Loucy (cell line): ENCODE measurements around the gene TET1.
"Not testable (repeated sequence)": the region's sequence is repeated elsewhere in the genome, so short reads cannot be mapped to it uniquely, and the experiment has no call there.

Experiments used
- H2AFZ ChIP-seq: fragments of 200-600 bp; sonication (generic); 2 replicates; pipeline ENCODE4 v1.6.0; 2016; ENCODE audit warnings: antibody characterized with exemption, mild to moderate bottlenecking, low read length, moderate library complexity
- H3F3A ChIP-seq: fragments of 200-600 bp; 2 replicates; pipeline ENCODE4 v1.6.0; 2016; ENCODE audit warnings: antibody characterized with exemption, low read depth, mild to moderate bottlenecking
- H3K27me3 ChIP-seq: fragments of 200-600 bp; sonication (generic); 2 replicates; pipeline ENCODE4 v1.6.1; 2014; ENCODE audit warnings: low read length, mild to moderate bottlenecking; ENCODE audit not compliant: insufficient read depth, poor library complexity, severe bottlenecking
- H3K36me3 ChIP-seq: fragments of 200-600 bp; sonication (generic); 2 replicates; pipeline ENCODE4 v1.6.1; 2016; ENCODE audit warnings: low read length; ENCODE audit not compliant: insufficient read depth
- H3K4me1 ChIP-seq: fragments of 200-600 bp; sonication (generic); 2 replicates; pipeline ENCODE4 v1.5.1; 2014; ENCODE audit warnings: low read length, mild to moderate bottlenecking; ENCODE audit not compliant: insufficient read depth, poor library complexity, severe bottlenecking
- H3K4me2 ChIP-seq: fragments of 200-600 bp; sonication (generic); 2 replicates; pipeline ENCODE4 v1.6.0; 2014; ENCODE audit warnings: antibody characterized with exemption, low read length, low read depth, mild to moderate bottlenecking; ENCODE audit not compliant: poor library complexity, severe bottlenecking
- H3K4me3 ChIP-seq: fragments of 200-600 bp; sonication (generic); 2 replicates; pipeline ENCODE4 v1.5.1; 2014; ENCODE audit warnings: low read length, mild to moderate bottlenecking, mixed read lengths; ENCODE audit not compliant: poor library complexity, severe bottlenecking
- H3K79me2 ChIP-seq: fragments of 200-600 bp; sonication (generic); 2 replicates; pipeline ENCODE4 v1.6.1; 2014; ENCODE audit warnings: low read length; ENCODE audit not compliant: insufficient read depth
- H3K9ac ChIP-seq: fragments of 200-600 bp; sonication (generic); 2 replicates; pipeline ENCODE4 v1.6.0; 2014; ENCODE audit warnings: mild to moderate bottlenecking, low read depth, low read length, moderate library complexity; ENCODE audit not compliant: poor library complexity, severe bottlenecking
- H3K9me2 ChIP-seq: fragments of 200-600 bp; sonication (generic); replicated peaks from 2 replicates; pipeline ENCODE4 v1.6.1; 2016; ENCODE audit warnings: low read depth, low read length, mixed read lengths
- H3K9me3 ChIP-seq: fragments of 200-600 bp; sonication (generic); 2 replicates; pipeline ENCODE4 v1.6.1; 2014; ENCODE audit warnings: mild to moderate bottlenecking, antibody characterized with exemption, low read length, low read depth; ENCODE audit not compliant: insufficient read depth
- H4K20me1 ChIP-seq: fragments of 200-600 bp; sonication (generic); 2 replicates; pipeline ENCODE4 v1.6.0; 2014; ENCODE audit warnings: antibody characterized with exemption, low read length, mild to moderate bottlenecking; ENCODE audit not compliant: insufficient read depth, poor library complexity, severe bottlenecking
- CTCF ChIP-seq: fragments of 200-600 bp; sonication (generic); conservative IDR thresholded peaks from 2 replicates; pipeline ENCODE4 v1.5.1; 2014; ENCODE audit warnings: mild to moderate bottlenecking, antibody characterized with exemption, low read length
- EZH2phosphoT487 ChIP-seq: fragments of 200-600 bp; IDR thresholded peaks from 2 replicates; pipeline ENCODE4 v1.6.1; 2018; ENCODE audit warnings: antibody characterized with exemption, mild to moderate bottlenecking, moderate library complexity, borderline replicate concordance

Gene TET1

GRCh38 chr10:68617691-68618090 lies 57.6 kb downstream of the TET1 start:
- H3F3A ChIP-seq, H3K4me3 ChIP-seq, H3K27me3 ChIP-seq, H4K20me1 ChIP-seq, H3K4me1 ChIP-seq, H3K9me2 ChIP-seq, H3K9me3 ChIP-seq, H3K4me2 ChIP-seq, H3K36me3 ChIP-seq, H2AFZ ChIP-seq, H3K9ac ChIP-seq: not testable (repeated sequence)
- H3K79me2 ChIP-seq, result peaks cover 47% of the 10 kb centered on the region; the same call in 1 of the 2 replicates

- Histone ChIP-seq H3K9ac (no peak overlapping the region), H3K79me2 (peaks cover 52% of the 10 kb centered on the region; the same call in 1 of the 2 replicates), H3K4me2 (no peak overlapping the region), H3K27me3 (no peaks in the 10 kb centered on the region), H3K4me3 (no peak overlapping the region), H3F3A (no peaks in the 10 kb centered on the region), H3K9me2 (no peaks in the 10 kb centered on the region), H4K20me1 (peaks cover 6% of the 10 kb centered on the region), H3K4me1 (peaks cover 4% of the 10 kb centered on the region), H2AFZ (no peak overlapping the region), H3K36me3 (peaks cover 9% of the 10 kb centered on the region; the same call in 1 of the 2 replicates), H3K9me3 (no peaks in the 10 kb centered on the region)
- TF ChIP-seq EZH2phosphoT487 (no peak), CTCF (no peak)
Observed at GRCh38 chr10:68618234-68618633, 58.1 kb downstream of the TET1 start.

GRCh38 chr10:68619595-68619994 lies 59.5 kb downstream of the TET1 start:
- H3K36me3 ChIP-seq, result peaks cover 9% of the 10 kb centered on the region; the same call in 1 of the 2 replicates
- no peaks in the 10 kb centered on the region for H3F3A ChIP-seq
- no peak overlapping the region for H3K4me3 ChIP-seq
- peaks cover 4% of the 10 kb centered on the region for H3K4me1 ChIP-seq
- H3K9me3 ChIP-seq, result no peaks in the 10 kb centered on the region
- H3K27me3 ChIP-seq, result no peaks in the 10 kb centered on the region
- no peaks in the 10 kb centered on the region for H3K9me2 ChIP-seq
- no peak overlapping the region for H3K9ac ChIP-seq
- peaks cover 6% of the 10 kb centered on the region for H4K20me1 ChIP-seq
- TF ChIP-seq EZH2phosphoT487, result no peak
- no peak for TF ChIP-seq CTCF
- H3K4me2 ChIP-seq, result no peak overlapping the region
- peaks cover 56% of the 10 kb centered on the region; the same call in 1 of the 2 replicates for H3K79me2 ChIP-seq
- H2AFZ ChIP-seq, result no peak overlapping the region

GRCh38 chr10:68625316-68625921 lies 65.3 kb downstream of the TET1 start:
- TF ChIP-seq CTCF, result no peak
- H2AFZ ChIP-seq, result no peak overlapping the region
- H3K9me3 ChIP-seq, result no peaks in the 10 kb centered on the region
- H3K36me3 ChIP-seq, result no peaks in the 10 kb centered on the region
- peaks cover 67% of the 10 kb centered on the region; the same call in 1 of the 2 replicates for H3K79me2 ChIP-seq
- H3K4me2 ChIP-seq, result peak overlapping the region; percentile 48
- H3F3A ChIP-seq, result no peaks in the 10 kb centered on the region
- peak overlapping the region; percentile 32 for H3K4me3 ChIP-seq
- H3K9me2 ChIP-seq, result no peaks in the 10 kb centered on the region
- H3K27me3 ChIP-seq, result no peaks in the 10 kb centered on the region
- H3K9ac ChIP-seq, result no peak overlapping the region
- H3K4me1 ChIP-seq, result peaks cover 25% of the 10 kb centered on the region
- peaks cover 23% of the 10 kb centered on the region for H4K20me1 ChIP-seq
